OCI-LY1 (cell line): ENCODE measurements around the gene CD300LB.

Experiments
- H2AFZ ChIP-seq: fragments of 200-600 bp; sonication (generic), shearing (Covaris generic); 2 replicates; pipeline ENCODE4 v1.6.0; 2014; ENCODE audit warnings: antibody characterized with exemption, mild to moderate bottlenecking, low read length
- H3F3A ChIP-seq: fragments of 200-600 bp; sonication (generic), shearing (Covaris generic); 2 replicates; pipeline ENCODE4 v1.6.0; 2014; ENCODE audit warnings: mild to moderate bottlenecking, antibody characterized with exemption, low read length, moderate library complexity; ENCODE audit not compliant: insufficient read depth
- H3K27ac ChIP-seq: fragments of 200-600 bp; sonication (generic); 2 replicates; pipeline ENCODE4 v1.5.1; 2014; ENCODE audit warnings: low read length, mixed run types, mild to moderate bottlenecking, low read depth; ENCODE audit not compliant: poor library complexity, severe bottlenecking
- H3K27me3 ChIP-seq: fragments of 200-600 bp; sonication (generic); 2 replicates; pipeline ENCODE4 v1.6.0; 2014; ENCODE audit warnings: antibody characterized with exemption, mild to moderate bottlenecking, low read length, moderate library complexity; ENCODE audit not compliant: insufficient read depth
- H3K36me3 ChIP-seq: fragments of 200-600 bp; sonication (generic); 2 replicates; pipeline ENCODE4 v1.6.1; 2014; ENCODE audit warnings: mild to moderate bottlenecking, antibody characterized with exemption, low read length, moderate library complexity, mixed read lengths; ENCODE audit not compliant: insufficient read depth
- H3K4me1 ChIP-seq: fragments of 200-600 bp; sonication (generic); 2 replicates; pipeline ENCODE4 v1.5.1; 2014; ENCODE audit warnings: mild to moderate bottlenecking, low read length, moderate library complexity; ENCODE audit not compliant: insufficient read depth, severe bottlenecking
- H3K4me2 ChIP-seq: fragments of 200-600 bp; sonication (generic), shearing (Covaris generic); 2 replicates; pipeline ENCODE4 v1.6.1; 2014; ENCODE audit warnings: low read length
- H3K4me3 ChIP-seq: fragments of 200-600 bp; sonication (generic); 2 replicates; pipeline ENCODE4 v1.5.1; 2014; ENCODE audit warnings: low read length, low read depth, mild to moderate bottlenecking, mixed read lengths; ENCODE audit not compliant: poor library complexity, severe bottlenecking
- H3K79me2 ChIP-seq: fragments of 200-600 bp; shearing (Covaris generic); 2 replicates; pipeline ENCODE4 v1.6.1; 2016; ENCODE audit warnings: mixed run types, low read length, mixed read lengths; ENCODE audit not compliant: insufficient read depth
- H3K9ac ChIP-seq: fragments of 200-600 bp; sonication (generic), shearing (Covaris generic); 2 replicates; pipeline ENCODE4 v1.6.1; 2014; ENCODE audit warnings: mild to moderate bottlenecking, low read length, mixed read lengths
- H3K9me2 ChIP-seq: fragments of 200-600 bp; sonication (generic), shearing (Covaris generic); 2 replicates; pipeline ENCODE4 v1.6.1; 2014; ENCODE audit warnings: low read depth, mild to moderate bottlenecking, low read length, mixed read lengths
- H3K9me3 ChIP-seq: fragments of 200-600 bp; shearing (Covaris generic); 2 replicates; pipeline ENCODE4 v1.6.1; 2014; ENCODE audit warnings: low read length, mixed read lengths
- H4K20me1 ChIP-seq: fragments of 200-600 bp; sonication (generic), shearing (Covaris generic); 2 replicates; pipeline ENCODE4 v1.6.0; 2016; ENCODE audit warnings: mild to moderate bottlenecking, low read length; ENCODE audit not compliant: insufficient read depth
- CTCF ChIP-seq: fragments of 200-600 bp; sonication (generic), shearing (Covaris generic); IDR thresholded peaks from 2 replicates; pipeline ENCODE4 v1.5.1; 2017; ENCODE audit warnings: mild to moderate bottlenecking, antibody characterized with exemption, low read length, moderate library complexity, mixed read lengths
- EZH2 ChIP-seq: fragments of 200-600 bp; sonication (generic), shearing (Covaris generic); IDR thresholded peaks from 2 replicates; pipeline ENCODE4 v1.8.0; 2017; ENCODE audit warnings: borderline replicate concordance, mixed run types, mild to moderate bottlenecking, antibody characterized with exemption, low read length, moderate library complexity, mixed read lengths

CD300LB gene

GRCh38 chr17:74529243-74529642 is 2.0 kb downstream of the CD300LB start:
- Histone ChIP-seq H3K27ac (no peak overlapping the region), H3K4me3 (no peak overlapping the region), H3K4me2 (no peak overlapping the region), H3K27me3 (0 out of 2 replicates have a peak, but pooled peaks cover 4% of the 10 kb centered on the region), H3K9me2 (no peaks in the 10 kb centered on the region), H2AFZ (no peak overlapping the region), H3K36me3 (no peaks in the 10 kb centered on the region; the same call in 1 of the 2 replicates), H3K4me1 (no peaks in the 10 kb centered on the region), H3K79me2 (no peaks in the 10 kb centered on the region), H4K20me1 (no peaks in the 10 kb centered on the region), H3K9me3 (no peaks in the 10 kb centered on the region), H3F3A (no peaks in the 10 kb centered on the region), H3K9ac (no peak overlapping the region)
- no peak for TF ChIP-seq CTCF
- TF ChIP-seq EZH2, result no peak

- Histone ChIP-seq H2AFZ (no peak overlapping the region), H3K27ac (no peak overlapping the region), H3K79me2 (no peaks in the 10 kb centered on the region), H3F3A (no peaks in the 10 kb centered on the region), H3K9ac (no peak overlapping the region), H3K36me3 (no peaks in the 10 kb centered on the region; the same call in 1 of the 2 replicates), H3K4me3 (no peak overlapping the region), H3K9me3 (no peaks in the 10 kb centered on the region), H4K20me1 (no peaks in the 10 kb centered on the region), H3K4me2 (no peak overlapping the region), H3K9me2 (no peaks in the 10 kb centered on the region), H3K27me3 (0 out of 2 replicates have a peak, but pooled peaks cover 4% of the 10 kb centered on the region), H3K4me1 (no peaks in the 10 kb centered on the region)
- TF ChIP-seq EZH2 (no peak), CTCF (no peak)
Measured at GRCh38 chr17:74528491-74529199, 2.6 kb downstream of the CD300LB start.

- Histone ChIP-seq H3K4me3 (no peak overlapping the region), H3K9me3 (no peaks in the 10 kb centered on the region), H3K79me2 (no peaks in the 10 kb centered on the region), H3K27me3 (0 out of 2 replicates have a peak, but pooled peaks cover 3% of the 10 kb centered on the region), H3K9ac (no peak overlapping the region), H2AFZ (no peak overlapping the region), H3K36me3 (no peaks in the 10 kb centered on the region; the same call in 1 of the 2 replicates), H3F3A (no peaks in the 10 kb centered on the region), H3K27ac (no peak overlapping the region), H3K4me1 (no peaks in the 10 kb centered on the region), H3K4me2 (no peak overlapping the region), H4K20me1 (no peaks in the 10 kb centered on the region), H3K9me2 (no peaks in the 10 kb centered on the region)
- no peak for TF ChIP-seq EZH2
- no peak for TF ChIP-seq CTCF
Measured at GRCh38 chr17:74527756-74528155, 3.5 kb downstream of the CD300LB start.
